Thyroid gland (tissue), 4 donors: ENCODE measurements around the gene APBB1IP. TPM values are rescaled to one million over a fixed set of nuclear protein-coding genes. Genes with fewer than 3 reads are reported as not detected.

Experiments
- DNase-seq, 2 donors: peaks; one replicate each; pipeline ENCODE4 v3.0.0-alpha.2; 2019
- H3K27ac ChIP-seq, 3 donors: fragments of 200-600 bp; sonication (generic); 1 replicate in 2 of 3; 2 replicates in 1 of 3; pipeline ENCODE4 v1.5.1; 2016 to 2019; ENCODE audit warnings: mild to moderate bottlenecking in 1 of 3, moderate library complexity in 1 of 3
- H3K27me3 ChIP-seq: fragments of 200-600 bp; sonication (generic); one replicate; pipeline ENCODE4 v1.5.1; 2019
- H3K36me3 ChIP-seq, 2 donors: fragments of 200-600 bp; sonication (generic); one replicate each; pipeline ENCODE4 v1.5.1; 2016 to 2019
- H3K4me1 ChIP-seq, 2 donors: fragments of 200-600 bp; sonication (generic); one replicate each; pipeline ENCODE4 v1.5.1; 2017 to 2019
- H3K4me3 ChIP-seq, 3 donors: fragments of 200-600 bp; sonication (generic); replicated peaks in 1 of 3; 1 replicate in 2 of 3; 2 replicates in 1 of 3; pipeline ENCODE4 v1.5.1; 2016; ENCODE audit warnings: mild to moderate bottlenecking in 1 of 3
- H3K9me3 ChIP-seq: fragments of 200-600 bp; sonication (generic); one replicate; pipeline ENCODE4 v1.5.1; 2017
- POLR2A ChIP-seq, 2 donors: fragments of 450-650 bp; IDR thresholded peaks; one replicate each; pipeline ENCODE4 v1.6.1; 2017; ENCODE audit warnings: antibody characterized with exemption in 2 of 2, mild to moderate bottlenecking in 2 of 2, moderate library complexity in 1 of 2
- WGBS, 2 donors: methylation state at CpG; one replicate each; pipeline ENCODE4 v1.1.5; 2017; 5-methylcytosine and 5-hydroxymethylcytosine counted together
- intact Hi-C: fragments of 100-400 bp; cut with DNase I; formaldehyde crosslinking; loops from one replicate; pipeline ENCODE4 v1.15.1; 2023
- total RNA-seq, 4 donors: library from RNA; depleted of rRNA; stranded (reverse); fragments of >200 nt; gene quantifications; one replicate each; pipeline ENCODE4 v1.2.3, GENCODE V29; 2016
- TF ChIP-seq, protein P1 (sequence below), 6 experiments: fragments of 200-600 bp in 3 of 6; fragments of 450-650 bp in 3 of 6; sonication (generic) in 3 of 6; IDR thresholded peaks; one replicate each; pipeline ENCODE4 v1.5.1; 2016 to 2019; ENCODE audit warnings: antibody characterized with exemption in 6 of 6, mild to moderate bottlenecking in 2 of 6, inconsistent platforms in 1 of 6, moderate library complexity in 1 of 6

The APBB1IP gene
- total RNA-seq, 4 donors from 2014 or later, result 1.5 to 4.3 (median 2.2) TPM

GRCh38 chr10:26449726-26450125 is 11.6 kb downstream of the APBB1IP start:
- H3K36me3 ChIP-seq, result no peaks in the 10 kb centered on the region
- H3K4me1 ChIP-seq, result no peaks in the 10 kb centered on the region
- H3K9me3 ChIP-seq, result no peaks in the 10 kb centered on the region
- DNase-seq, result no peak
- WGBS, 2 donors, result 49 to 71% methylated on average over 3 of the region's 3 CpGs
- no peak for TF ChIP-seq POLR2A (IDR thresholded peaks at IDR 0.05)
- TF ChIP-seq, protein P1, sequence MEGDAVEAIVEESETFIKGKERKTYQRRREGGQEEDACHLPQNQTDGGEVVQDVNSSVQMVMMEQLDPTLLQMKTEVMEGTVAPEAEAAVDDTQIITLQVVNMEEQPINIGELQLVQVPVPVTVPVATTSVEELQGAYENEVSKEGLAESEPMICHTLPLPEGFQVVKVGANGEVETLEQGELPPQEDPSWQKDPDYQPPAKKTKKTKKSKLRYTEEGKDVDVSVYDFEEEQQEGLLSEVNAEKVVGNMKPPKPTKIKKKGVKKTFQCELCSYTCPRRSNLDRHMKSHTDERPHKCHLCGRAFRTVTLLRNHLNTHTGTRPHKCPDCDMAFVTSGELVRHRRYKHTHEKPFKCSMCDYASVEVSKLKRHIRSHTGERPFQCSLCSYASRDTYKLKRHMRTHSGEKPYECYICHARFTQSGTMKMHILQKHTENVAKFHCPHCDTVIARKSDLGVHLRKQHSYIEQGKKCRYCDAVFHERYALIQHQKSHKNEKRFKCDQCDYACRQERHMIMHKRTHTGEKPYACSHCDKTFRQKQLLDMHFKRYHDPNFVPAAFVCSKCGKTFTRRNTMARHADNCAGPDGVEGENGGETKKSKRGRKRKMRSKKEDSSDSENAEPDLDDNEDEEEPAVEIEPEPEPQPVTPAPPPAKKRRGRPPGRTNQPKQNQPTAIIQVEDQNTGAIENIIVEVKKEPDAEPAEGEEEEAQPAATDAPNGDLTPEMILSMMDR (IDR thresholded peaks at IDR 0.05), result no peak
- intact Hi-C loops, result no loop called here
- no peaks in the 10 kb centered on the region for H3K27me3 ChIP-seq
- H3K27ac ChIP-seq, result no peak overlapping the region
- H3K4me3 ChIP-seq, result no peak overlapping the region

DNA sequence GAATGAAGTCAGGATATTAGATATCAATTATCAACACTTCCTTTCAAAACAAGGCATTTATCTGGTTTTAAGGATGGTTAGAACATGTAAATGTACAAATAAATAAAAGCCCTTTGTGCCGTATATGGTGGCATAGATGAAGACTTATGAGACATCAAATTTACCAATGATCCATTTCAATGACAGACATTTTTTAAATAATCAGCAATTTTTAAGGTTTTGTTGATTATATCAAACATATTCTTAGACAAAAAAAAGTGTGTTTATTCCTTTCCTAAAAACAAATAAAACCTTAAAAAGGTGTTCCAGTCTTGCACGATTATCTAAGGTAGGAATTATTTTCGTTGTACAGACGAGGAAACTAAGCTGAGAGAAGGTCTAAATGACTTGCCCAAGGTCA is 13.8 kb downstream of the APBB1IP start:
- no peaks in the 10 kb centered on the region for H3K36me3 ChIP-seq
- H3K27me3 ChIP-seq, result no peaks in the 10 kb centered on the region
- intact Hi-C loops, result no loop called here
- no peaks in the 10 kb centered on the region for H3K9me3 ChIP-seq
- H3K27ac ChIP-seq, result no peak overlapping the region
- DNase-seq, result no peak
- TF ChIP-seq, protein P1 (IDR thresholded peaks at IDR 0.05), result no peak
- TF ChIP-seq POLR2A (IDR thresholded peaks at IDR 0.05), result no peak
- 19 to 41% methylated on average over 4 of the region's 4 CpGs for WGBS, 2 donors
- no peak overlapping the region for H3K4me3 ChIP-seq
- no peaks in the 10 kb centered on the region for H3K4me1 ChIP-seq

GRCh38 chr10:26453850-26454249 is 15.7 kb downstream of the APBB1IP start:
- no peaks in the 10 kb centered on the region for H3K36me3 ChIP-seq
- no peaks in the 10 kb centered on the region for H3K9me3 ChIP-seq
- TF ChIP-seq POLR2A (IDR thresholded peaks at IDR 0.05), result no peak
- TF ChIP-seq, protein P1 (IDR thresholded peaks at IDR 0.05), result no peak
- WGBS, 2 donors, result 37 to 92% methylated on average over 2 of the region's 2 CpGs
- intact Hi-C loops, result no loop called here
- DNase-seq, result no peak
- H3K27ac ChIP-seq, result no peak overlapping the region
- no peaks in the 10 kb centered on the region for H3K27me3 ChIP-seq
- no peak overlapping the region for H3K4me3 ChIP-seq
- no peaks in the 10 kb centered on the region for H3K4me1 ChIP-seq

GRCh38 chr10:26454891-26455290 is 16.8 kb downstream of the APBB1IP start:
- 85 to 86% methylated on average over 2 of the region's 2 CpGs for WGBS, 2 donors
- Histone ChIP-seq H3K9me3 (no peaks in the 10 kb centered on the region), H3K4me3 (no peak overlapping the region), H3K36me3 (no peaks in the 10 kb centered on the region), H3K4me1 (no peaks in the 10 kb centered on the region), H3K27ac (no peak overlapping the region), H3K27me3 (no peaks in the 10 kb centered on the region)
- TF ChIP-seq, protein P1 (IDR thresholded peaks at IDR 0.05), result no peak
- no peak for TF ChIP-seq POLR2A (IDR thresholded peaks at IDR 0.05)
- DNase-seq, result no peak
- intact Hi-C loops, result no loop called here

DNA sequence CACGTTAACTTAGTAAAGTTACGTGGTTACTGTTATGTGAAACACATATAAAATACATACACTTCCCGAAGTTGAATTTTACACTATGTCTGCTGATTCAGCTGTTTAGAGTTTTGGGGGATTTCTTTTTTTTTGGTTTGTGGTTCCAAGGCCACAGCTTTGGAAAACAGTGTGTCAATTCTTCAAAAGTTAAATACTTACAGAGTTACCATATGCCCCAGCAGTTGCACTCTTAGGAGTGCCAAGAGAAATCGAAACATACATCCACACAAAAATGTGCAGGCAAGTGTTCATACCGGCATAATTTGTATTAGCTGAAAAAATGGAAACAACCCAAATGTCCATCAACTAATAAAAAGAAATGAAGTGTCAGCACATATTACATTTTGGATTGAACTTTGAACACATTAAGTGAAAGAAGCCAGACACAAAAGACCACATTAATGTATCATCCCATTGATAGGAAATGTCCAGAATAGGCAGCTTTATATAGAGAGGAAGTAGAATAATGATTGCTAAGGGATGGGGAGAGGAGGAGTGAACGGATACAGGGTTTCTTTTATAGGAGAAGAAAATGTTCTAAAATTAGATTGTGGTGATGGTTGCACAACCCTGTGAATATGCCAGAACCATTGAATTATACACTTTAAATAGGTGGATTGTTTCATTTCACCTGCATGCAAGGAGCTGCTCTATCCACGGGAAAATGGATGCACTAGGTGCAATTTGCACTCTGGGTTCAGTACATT is 17.6 kb downstream of the APBB1IP start:
- Histone ChIP-seq H3K27ac (no peak overlapping the region), H3K27me3 (no peaks in the 10 kb centered on the region), H3K4me3 (no peak overlapping the region), H3K36me3 (no peaks in the 10 kb centered on the region), H3K4me1 (no peaks in the 10 kb centered on the region), H3K9me3 (no peaks in the 10 kb centered on the region)
- DNase-seq, result no peak
- 84% methylated on average over 7 of the region's 7 CpGs for WGBS, 2 donors
- intact Hi-C loops, result no loop called here
- TF ChIP-seq POLR2A (IDR thresholded peaks at IDR 0.05), result no peak
- TF ChIP-seq, protein P1 (IDR thresholded peaks at IDR 0.05), result no peak
